Measurements from ENCODE around the gene SDC1.
A peak's percentile ranks its signal among the peaks of the same experiment; 100 is the strongest.

- peak in 2 of 4 donors; percentile 8 to 26 for TF ChIP-seq CTCF (IDR thresholded peaks at IDR 0.05)
- peak; percentile 57 for TF ChIP-seq POLR2A (IDR thresholded peaks at IDR 0.05)
These were observed 18.9 kb downstream of the SDC1 start for GRCh38 chr2:20205915-20206524.

All from right lobe of liver (tissue), 4 donors.